NCI-H146 treated with DMSO at 0.1 percent for 48 hours (cell line): ENCODE data around the gene C3orf85.

Experiments
- DNase-seq: peaks from one replicate; lab custom pipeline; 2025; ENCODE audit not compliant: unreplicated experiment; lab: John Stamatoyannopoulos, UW

C3orf85 gene

DNA sequence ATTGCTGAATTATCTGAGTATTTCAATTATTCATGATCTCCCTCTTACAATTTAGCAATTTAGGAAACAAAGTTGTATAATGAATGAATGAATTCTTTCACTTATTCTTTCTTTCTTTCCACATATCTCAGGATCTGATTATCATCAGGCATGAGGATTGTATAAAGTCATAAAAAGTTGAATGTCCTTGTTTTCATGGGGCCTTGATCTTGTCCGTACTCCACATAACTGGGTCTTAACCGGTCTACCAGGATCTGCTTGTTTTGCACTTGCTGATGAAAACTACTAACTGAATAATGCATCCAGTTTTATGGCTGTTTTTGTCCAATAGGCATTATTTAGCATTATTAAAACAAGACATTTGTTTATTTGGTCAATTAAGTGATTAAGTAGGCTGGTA, 12.6 kb downstream of the C3orf85 start:
- DNase-seq: no peak

DNA sequence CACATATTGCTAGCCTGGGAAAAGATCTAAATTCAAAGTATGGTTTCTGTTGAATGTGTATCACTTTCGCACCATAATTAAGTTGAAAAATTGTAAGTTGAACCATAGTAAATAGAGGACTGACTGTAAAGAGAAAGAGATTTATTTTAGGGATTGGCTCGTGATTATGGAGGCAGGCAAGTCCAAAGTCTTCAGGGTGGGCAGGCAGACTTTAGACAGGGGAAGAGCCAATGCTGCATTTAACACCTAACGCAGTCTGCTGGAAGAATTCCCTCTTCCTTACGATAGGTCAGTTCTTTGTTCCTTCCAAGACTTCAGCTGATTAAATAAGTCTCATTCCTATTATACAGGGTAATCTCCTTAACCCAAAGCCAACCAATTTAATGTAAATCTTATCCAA, 15.8 kb downstream of the C3orf85 start:
- DNase-seq: no peak

DNA sequence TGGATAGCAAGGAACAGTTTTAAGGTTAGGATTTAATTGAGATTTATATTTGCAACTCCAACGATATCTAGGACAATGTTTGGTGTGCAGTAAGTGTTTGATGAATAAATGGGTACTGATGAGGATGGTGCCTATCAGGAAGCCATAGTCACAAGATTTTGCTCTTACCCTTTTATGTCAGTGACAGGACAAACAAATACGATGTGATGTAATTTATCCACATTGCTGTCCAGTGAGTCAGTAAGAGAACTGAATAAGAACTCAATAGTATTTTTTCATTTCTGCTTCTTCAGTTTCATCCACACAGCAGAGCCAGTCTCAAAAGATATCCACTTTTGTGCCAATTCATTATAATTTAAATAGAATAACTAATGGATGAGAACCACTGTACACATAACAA, 18.5 kb downstream of the C3orf85 start:
- no peak for DNase-seq

DNA sequence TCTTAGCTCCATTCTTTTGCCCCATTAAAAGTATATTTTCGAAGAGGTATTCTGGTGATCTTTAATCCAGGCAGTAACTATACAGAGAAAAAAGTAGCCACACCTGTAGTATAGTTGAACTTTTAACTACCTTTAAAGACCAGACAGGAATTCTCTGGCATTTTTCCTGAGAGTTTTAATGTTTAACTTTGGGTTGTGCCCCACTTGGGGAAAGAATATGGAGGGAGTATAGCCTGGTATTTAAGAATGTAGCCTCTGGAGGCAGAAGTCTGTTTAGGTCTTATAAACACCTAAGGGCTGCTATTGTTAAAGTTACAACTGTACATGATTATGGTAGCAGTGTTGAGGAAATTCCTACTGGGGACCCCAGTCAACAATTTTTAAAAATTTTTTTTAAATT, 19.3 kb downstream of the C3orf85 start:
- no peak for DNase-seq

DNA sequence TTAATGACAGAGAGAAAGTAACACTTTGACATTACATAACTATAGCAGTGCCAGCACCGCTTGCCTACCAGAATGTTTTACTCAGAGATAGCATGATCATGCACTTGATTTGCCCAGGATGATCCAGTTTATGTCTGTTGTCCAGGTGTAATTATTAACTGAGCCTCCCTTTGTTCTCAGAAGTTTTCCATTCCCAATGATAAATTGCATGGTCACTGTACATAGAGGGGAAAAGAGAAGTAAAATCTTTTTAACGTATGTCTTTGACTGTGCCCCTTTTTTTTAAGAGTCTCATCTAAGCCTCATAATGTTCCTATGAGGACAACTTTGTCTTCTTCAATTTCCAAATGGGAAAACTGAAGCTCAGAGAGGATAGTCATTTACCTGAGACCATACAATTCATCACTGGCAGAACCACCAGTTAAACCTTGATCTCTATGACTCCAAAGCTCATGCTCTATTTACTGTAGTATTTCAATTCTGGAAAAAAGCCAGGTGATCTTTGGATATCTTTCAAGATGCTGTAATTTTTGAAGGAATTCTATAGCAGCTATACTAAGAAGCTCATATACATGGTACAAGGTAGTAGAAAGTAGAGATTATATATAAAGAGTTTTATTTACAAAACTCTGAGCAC, 25.1 kb downstream of the C3orf85 start:
- DNase-seq: no peak

DNA sequence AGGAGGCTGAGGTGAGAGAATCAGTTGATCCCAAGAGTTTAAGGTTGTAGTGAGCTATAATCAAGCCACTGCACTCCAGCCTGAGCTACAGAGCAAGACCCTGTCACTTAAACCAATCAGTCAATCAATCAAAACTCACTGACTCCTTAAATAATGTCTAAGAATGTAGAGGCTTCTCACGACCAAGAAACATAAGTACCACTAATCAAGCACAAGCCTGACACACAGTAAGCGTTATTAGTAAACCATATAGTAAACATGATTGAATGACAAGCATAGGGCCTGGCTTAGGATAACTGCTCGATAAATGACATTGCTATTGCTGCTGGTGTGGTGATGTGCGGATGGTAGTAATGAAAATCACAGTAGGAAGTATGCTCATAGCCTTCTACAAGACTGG, 29.4 kb downstream of the C3orf85 start:
- DNase-seq: no peak

DNA sequence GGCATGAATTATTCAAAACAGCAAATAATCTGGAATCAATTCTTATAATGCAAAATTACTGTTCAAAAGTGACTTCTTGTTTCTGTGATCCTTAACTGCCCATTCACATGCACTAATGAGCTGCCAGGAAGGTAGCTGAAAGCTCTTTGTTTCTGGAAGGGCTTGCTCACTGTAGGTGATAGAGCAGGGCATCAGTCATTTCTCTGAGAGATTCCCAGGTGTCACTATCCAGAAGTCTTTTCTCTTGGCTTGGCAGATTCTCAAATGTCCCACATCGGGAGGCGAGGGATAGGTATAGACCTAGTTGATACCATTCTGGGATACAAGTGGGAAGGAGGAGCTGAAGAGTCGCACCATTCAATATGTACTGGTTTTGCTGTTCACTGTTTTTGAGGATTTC, 35.0 kb downstream of the C3orf85 start:
- DNase-seq: no peak

DNA sequence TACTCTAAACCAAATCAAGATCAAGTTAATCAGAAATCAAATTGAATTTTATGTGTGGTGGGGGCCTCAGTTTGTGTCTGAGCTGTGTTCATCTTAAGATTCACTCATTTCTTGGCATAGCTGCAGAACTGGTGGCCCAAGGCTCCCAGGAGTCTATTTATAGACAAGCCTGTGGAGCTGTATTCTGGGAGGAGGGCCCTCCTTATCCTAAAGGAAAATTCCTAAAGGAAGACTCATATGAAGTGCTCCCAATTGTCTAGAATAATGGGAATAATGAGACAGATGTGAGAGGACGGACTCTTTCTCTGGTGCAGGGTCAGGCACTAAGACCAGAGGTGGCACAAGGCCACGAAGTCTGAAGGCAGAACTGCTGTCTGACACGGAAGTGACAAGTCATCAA, 38.9 kb downstream of the C3orf85 start:
- no peak for DNase-seq

DNA sequence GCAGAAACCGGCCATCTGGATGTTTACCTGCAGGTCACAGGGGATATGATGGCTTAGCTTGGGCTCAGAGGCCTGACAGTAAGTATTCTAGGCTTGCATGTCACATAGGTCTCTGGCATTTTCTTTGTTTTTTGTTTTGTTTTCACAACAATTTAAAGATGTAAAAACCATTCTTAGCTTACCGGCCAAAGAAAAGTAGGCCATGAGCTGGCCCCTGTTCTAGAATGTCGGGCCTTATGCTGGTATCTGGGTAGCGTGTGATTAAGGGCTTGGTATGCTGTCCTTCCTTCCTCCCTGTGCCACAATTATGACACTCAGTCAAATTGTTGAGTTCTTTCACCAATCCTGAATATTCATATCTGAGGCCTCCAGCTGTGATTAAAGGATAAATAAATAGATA, 40.2 kb downstream of the C3orf85 start:
- DNase-seq: no peak

DNA sequence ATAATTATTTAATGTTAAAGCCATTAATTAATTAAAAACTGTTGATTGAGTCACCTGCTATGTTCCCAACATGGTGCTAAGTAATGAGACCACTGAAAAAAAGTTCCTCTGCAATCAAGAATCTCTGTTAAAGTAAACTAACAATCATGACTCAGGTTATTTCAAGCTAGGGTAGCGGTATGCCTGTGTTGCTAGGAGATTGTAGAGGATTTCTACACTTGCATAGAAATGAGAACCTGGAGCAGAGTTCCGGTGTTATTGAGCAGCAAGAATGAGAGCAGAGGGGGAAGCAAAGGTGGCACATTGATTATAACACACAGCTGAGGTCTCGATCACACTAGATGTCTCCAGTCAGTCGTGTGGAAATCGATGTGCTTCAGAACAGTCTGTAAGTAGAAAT, 41.4 kb downstream of the C3orf85 start:
- DNase-seq: no peak

DNA sequence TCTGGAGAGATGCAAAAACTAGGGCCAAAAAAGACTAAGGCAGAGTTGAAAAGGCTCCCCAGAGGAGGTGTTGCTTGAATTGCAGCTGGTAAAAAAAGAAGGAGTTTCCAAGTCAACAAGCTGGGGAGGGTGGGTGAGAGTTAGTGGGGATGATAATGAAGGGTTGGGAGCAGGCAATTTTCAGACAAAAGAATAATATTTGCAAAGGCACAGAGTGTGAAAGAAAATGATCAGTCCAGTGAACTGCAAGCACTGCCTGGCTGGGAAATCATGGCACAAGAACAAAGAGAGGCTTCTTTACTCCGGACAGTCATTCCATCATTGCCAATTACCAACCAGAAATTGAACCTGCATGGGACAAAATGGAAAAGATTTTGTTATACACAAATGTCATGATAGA, 42.2 kb downstream of the C3orf85 start:
- no peak for DNase-seq

DNA sequence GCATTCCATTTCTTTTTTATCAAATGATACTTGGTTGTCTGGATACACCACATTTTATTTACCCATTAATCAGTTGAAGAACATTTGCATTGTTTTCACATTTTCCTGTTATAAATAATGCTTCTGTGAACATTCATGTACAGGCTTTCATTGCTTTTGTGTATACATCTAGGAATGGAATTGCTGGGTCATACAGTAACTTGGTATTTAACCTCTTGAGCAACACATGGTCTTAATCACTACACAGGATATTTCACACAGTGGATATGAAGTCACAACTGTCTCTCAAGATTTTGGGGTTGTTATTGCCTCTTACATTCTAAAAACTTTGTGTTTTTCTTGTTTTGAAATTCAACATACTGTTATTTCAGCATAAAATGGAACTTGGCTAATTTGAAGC, 48.2 kb downstream of the C3orf85 start:
- no peak for DNase-seq

DNA sequence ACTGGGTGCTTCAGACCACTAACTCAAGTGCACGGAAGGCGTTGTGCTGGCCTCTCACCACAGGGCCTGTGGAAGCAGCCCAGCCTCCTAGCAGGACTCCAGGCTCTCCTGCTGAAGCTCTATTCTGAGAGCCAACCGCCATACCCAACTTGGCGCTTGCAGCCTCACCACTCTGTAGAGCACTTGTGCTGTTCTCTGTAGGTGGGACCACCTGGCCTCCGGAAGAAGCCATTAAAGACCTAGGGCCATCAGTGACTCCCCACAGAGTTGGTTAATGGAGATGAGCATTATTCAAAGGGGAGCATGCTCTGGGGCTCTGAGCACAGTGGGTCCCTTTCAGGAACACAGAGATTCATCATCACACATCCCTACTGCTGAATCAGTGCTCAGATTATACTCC, 50.9 kb downstream of the C3orf85 start:
- no peak for DNase-seq

DNA sequence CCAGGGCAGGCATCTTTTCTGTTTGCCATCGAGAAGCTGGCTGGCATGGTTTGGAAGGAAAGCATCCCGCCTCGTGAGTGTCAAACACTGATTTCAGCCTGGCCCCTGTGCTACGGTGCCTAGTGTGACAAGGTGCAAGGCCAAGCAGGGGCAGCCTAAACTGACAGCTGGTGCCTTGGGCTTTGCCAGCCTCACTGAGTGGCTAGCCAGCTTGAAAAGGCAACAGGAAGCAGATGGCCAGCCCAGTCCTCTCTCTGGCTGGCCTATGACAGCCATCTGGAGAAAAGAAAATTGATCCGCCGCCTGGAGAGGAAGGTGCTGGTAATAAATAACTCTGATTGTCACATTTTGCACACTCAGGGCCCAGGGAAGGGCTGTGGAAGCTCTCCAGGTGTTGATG, 52.2 kb downstream of the C3orf85 start:
- DNase-seq: no peak

DNA sequence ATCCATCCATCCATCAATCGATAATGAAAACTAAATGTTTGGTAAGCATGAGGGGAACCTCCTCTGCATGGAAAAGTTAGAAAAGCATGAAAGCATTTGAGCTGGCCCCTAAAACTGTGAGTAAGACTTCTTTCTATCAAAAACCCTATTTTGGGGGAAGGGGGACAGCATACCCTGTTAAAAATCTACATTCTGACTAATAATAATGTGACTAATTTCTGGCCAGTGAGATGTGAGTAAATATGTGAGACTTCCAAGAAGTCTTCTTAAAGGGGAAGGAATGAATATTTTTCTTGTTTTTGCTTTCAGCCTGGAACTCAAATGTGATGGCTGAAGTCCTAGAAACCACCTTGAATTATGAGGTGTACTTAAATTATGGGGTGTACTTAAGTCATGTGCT, 54.9 kb downstream of the C3orf85 start:
- DNase-seq: no peak

DNA sequence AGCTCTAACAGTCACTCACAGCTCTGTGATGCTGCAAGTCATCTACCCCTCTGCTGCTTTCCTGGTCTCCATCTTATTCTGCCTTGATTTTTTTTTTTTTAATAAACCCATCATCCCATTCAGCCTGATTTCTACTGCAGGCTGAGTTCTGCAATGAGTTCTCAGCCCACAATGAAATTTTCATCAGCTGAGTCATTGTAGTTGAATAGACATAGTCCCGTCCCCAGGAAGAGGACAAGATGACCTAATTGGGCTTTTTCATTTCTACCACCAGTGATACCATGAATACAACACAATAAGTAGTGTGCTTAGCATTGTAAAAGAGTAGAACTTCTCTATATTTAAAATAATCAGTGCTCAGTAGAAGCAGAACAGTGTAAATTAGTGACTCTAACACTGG, 59.3 kb downstream of the C3orf85 start:
- DNase-seq: no peak
